Stimulated activated naive B cell treated with anti-CD40 and anti-IgM and Interleukin-4, amounts not matched to agents 10 μg/mL and 1 μg/mL and 100 μg/mL, for 72 hours (primary cell): ENCODE data around the gene ARL5B.

ENCODE experiments used
- ATAC-seq, 2 donors: fragments of 150-1000 bp; cut with Tn5 transposase; replicated peaks; 2 replicates each; pipeline ENCODE4 v1.10.0; 2021; ENCODE audit warnings: moderate library complexity in 1 of 2
- DNase-seq: peaks from one replicate; pipeline ENCODE4 v3.0.0; 2021
- H3K27ac Mint-ChIP-seq: one replicate; pipeline ENCODE4 v1.8.0; 2022; ENCODE audit warnings: mild to moderate bottlenecking, mixed read lengths
- H3K27me3 Mint-ChIP-seq, 2 donors: one replicate each; pipeline ENCODE4 v1.8.0; 2022; ENCODE audit warnings: mixed read lengths in 2 of 2
- H3K36me3 Mint-ChIP-seq, 2 donors: one replicate each; pipeline ENCODE4 v1.8.0; 2022; ENCODE audit warnings: mixed read lengths in 2 of 2, mild to moderate bottlenecking in 1 of 2
- H3K4me1 Mint-ChIP-seq, 2 donors: one replicate each; pipeline ENCODE4 v1.8.0; 2022; ENCODE audit warnings: mixed read lengths in 2 of 2, mild to moderate bottlenecking in 1 of 2
- H3K4me3 Mint-ChIP-seq, 2 donors: one replicate each; pipeline ENCODE4 v1.8.0; 2022; ENCODE audit warnings: mild to moderate bottlenecking in 2 of 2, mixed read lengths in 2 of 2, moderate library complexity in 1 of 2
- H3K9me3 Mint-ChIP-seq, 2 donors: one replicate each; pipeline ENCODE4 v1.8.0; 2022; ENCODE audit warnings: mixed read lengths in 2 of 2, mild to moderate bottlenecking in 1 of 2

ARL5B gene

DNA sequence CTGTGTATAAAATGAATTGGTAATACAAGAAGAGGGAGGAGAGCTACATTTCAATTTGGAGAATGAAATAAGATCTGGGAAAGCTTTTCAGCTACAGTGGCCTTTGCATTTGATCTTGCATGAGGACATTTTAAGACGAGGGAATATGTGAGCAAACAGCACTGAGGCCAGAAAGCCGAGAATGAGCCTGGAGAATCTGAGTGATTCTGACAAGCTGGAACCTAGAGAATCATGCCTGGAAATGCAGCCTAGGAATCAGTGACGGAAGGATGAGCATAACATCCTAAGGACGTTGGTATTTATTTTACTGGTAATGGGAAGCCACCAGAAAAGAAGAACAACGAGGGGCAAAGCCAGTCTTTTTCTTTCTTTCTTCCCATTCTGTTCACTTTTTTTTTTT, 44.3 kb downstream of the ARL5B start:
- no peak for ATAC-seq
- Mint-ChIP-seq H3K4me1 (peaks cover 0 to 1% of the 10 kb centered on the region in 2 donors), H3K27me3 (peaks cover 0 to 6% of the 10 kb centered on the region in 2 donors), H3K36me3 (no peaks in the 10 kb centered on the region), H3K9me3 (no peaks in the 10 kb centered on the region), H3K4me3 (no peak overlapping the region), H3K27ac (no peak overlapping the region)
- no peak for DNase-seq

GRCh38 chr10:18710201-18710653, 51.0 kb downstream of the ARL5B start:
- H3K4me3 Mint-ChIP-seq, result no peak overlapping the region
- no peak overlapping the region for H3K27ac Mint-ChIP-seq
- ATAC-seq (no peak), DNase-seq (no peak)
- peaks cover 0 to 7% of the 10 kb centered on the region in 2 donors for H3K27me3 Mint-ChIP-seq
- no peaks in the 10 kb centered on the region for H3K9me3 Mint-ChIP-seq
- H3K4me1 Mint-ChIP-seq, result no peaks in the 10 kb centered on the region
- no peaks in the 10 kb centered on the region for H3K36me3 Mint-ChIP-seq

GRCh38 chr10:18713077-18713476, 53.8 kb downstream of the ARL5B start:
- Mint-ChIP-seq H3K9me3 (no peaks in the 10 kb centered on the region), H3K27me3 (peaks cover 0 to 7% of the 10 kb centered on the region in 2 donors), H3K27ac (no peak overlapping the region), H3K4me3 (no peak overlapping the region), H3K4me1 (no peaks in the 10 kb centered on the region), H3K36me3 (no peaks in the 10 kb centered on the region)
- no peak for ATAC-seq
- DNase-seq, result no peak

DNA sequence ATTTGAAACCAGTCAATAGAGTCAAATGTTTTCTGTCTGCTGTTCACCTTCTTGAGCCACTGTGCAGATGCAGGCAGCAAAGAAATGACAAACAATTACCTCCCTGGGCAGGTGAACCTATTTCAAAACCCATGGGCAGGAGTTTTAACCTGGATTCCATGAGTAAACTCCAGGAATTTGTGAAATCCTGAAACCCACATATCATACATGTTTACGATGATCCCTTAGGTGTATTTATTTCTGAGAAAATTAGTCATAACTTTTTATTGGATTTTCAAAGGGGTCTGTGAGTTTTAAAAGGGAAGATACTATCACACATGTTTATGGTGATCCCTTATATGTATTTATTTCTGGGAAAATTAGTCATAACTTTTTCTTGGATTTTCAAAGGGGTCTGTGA, 59.8 kb downstream of the ARL5B start:
- Mint-ChIP-seq H3K36me3 (no peaks in the 10 kb centered on the region), H3K4me1 (no peaks in the 10 kb centered on the region), H3K4me3 (no peak overlapping the region), H3K27me3 (peaks cover 4 to 5% of the 10 kb centered on the region in 2 donors), H3K9me3 (no peaks in the 10 kb centered on the region), H3K27ac (no peak overlapping the region)
- DNase-seq (no peak), ATAC-seq (no peak)

DNA sequence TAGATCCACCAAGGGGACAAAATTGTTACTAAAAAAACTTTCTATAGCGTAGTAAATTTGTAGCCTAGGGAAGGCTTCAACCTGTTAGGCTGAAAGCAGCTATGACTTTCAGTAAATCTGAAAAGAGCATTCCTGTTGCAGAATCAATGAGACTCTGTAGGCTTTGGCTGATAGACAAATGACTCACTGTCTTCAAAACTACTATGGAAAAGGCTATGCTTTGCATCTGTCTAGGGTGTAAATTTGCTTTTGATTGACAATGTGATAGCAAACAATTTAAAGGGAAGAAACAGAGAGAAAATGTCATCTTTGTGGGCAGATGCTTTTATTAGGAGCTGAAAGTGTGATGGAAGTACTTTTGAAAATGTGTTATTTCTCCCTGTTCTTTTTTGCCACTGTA, 60.6 kb downstream of the ARL5B start:
- H3K27ac Mint-ChIP-seq, result no peak overlapping the region
- DNase-seq (no peak), ATAC-seq (no peak)
- no peaks in the 10 kb centered on the region for H3K36me3 Mint-ChIP-seq
- no peaks in the 10 kb centered on the region for H3K9me3 Mint-ChIP-seq
- H3K27me3 Mint-ChIP-seq, result peaks cover 4 to 5% of the 10 kb centered on the region in 2 donors
- H3K4me3 Mint-ChIP-seq, result no peak overlapping the region
- no peaks in the 10 kb centered on the region for H3K4me1 Mint-ChIP-seq

- no peaks in the 10 kb centered on the region for H3K9me3 Mint-ChIP-seq
- ATAC-seq (no peak), DNase-seq (no peak)
- H3K27ac Mint-ChIP-seq, result no peak overlapping the region
- peaks cover 4 to 5% of the 10 kb centered on the region in 2 donors for H3K27me3 Mint-ChIP-seq
- no peaks in the 10 kb centered on the region for H3K36me3 Mint-ChIP-seq
- no peak overlapping the region for H3K4me3 Mint-ChIP-seq
- H3K4me1 Mint-ChIP-seq, result no peaks in the 10 kb centered on the region
Observed at GRCh38 chr10:18721067-18721466, 61.8 kb downstream of the ARL5B start.

DNA sequence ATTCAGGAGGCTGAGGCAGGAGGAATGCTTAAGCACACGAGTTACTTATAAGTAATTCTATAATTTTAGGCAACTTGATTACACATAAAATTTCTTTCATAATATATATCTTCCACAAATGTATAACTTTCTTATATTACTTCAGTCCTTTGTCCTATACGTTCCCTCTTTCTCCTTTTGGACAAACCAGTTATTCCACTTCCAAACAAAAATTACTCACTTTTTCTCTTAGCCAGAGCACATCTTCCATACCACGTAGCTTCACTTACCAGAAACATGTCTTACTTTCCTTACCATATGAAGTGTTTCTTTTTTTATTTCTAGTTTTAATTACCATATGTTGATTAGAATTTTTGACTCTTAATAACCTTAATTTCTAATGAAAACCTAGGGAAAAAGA, 64.6 kb downstream of the ARL5B start:
- peaks cover 4 to 5% of the 10 kb centered on the region in 2 donors for H3K27me3 Mint-ChIP-seq
- ATAC-seq, result no peak
- no peak for DNase-seq
- H3K36me3 Mint-ChIP-seq, result no peaks in the 10 kb centered on the region
- H3K4me1 Mint-ChIP-seq, result no peaks in the 10 kb centered on the region
- H3K9me3 Mint-ChIP-seq, result no peaks in the 10 kb centered on the region
- no peak overlapping the region for H3K4me3 Mint-ChIP-seq
- no peak overlapping the region for H3K27ac Mint-ChIP-seq
